Spleen (tissue), 11 donors: ENCODE measurements around the gene TYK2. TPM values are rescaled to one million over a fixed set of nuclear protein-coding genes. Genes with fewer than 3 reads are reported as not detected.

Experiments used
- DNase-seq: peaks from one replicate; pipeline ENCODE4 v3.0.0-alpha.2; 2020
- H3K27ac ChIP-seq, 8 donors: fragments of 200-600 bp; sonication (generic) in 7 of 8; 1 replicate in 4 of 8; 2 replicates in 4 of 8; pipeline versions ENCODE4 v1.5.0 to v1.8.0; 2016 to 2021; ENCODE audit warnings: inconsistent platforms in 4 of 8, mild to moderate bottlenecking in 4 of 8, moderate library complexity in 1 of 8
- H3K27me3 ChIP-seq, 7 donors: fragments of 200-600 bp; sonication (generic) in 6 of 7; replicated peaks in 1 of 7; 1 replicate in 4 of 7; 2 replicates in 3 of 7; pipeline versions ENCODE4 v1.5.0 to v1.8.0; 2016 to 2021; ENCODE audit warnings: inconsistent platforms in 3 of 7, mild to moderate bottlenecking in 1 of 7
- H3K36me3 ChIP-seq, 6 donors: fragments of 200-600 bp; sonication (generic) in 5 of 6; 1 replicate in 4 of 6; 2 replicates in 2 of 6; pipeline versions ENCODE4 v1.5.0 to v1.8.0; 2016 to 2021; ENCODE audit warnings: inconsistent platforms in 2 of 6
- H3K4me1 ChIP-seq, 6 donors: fragments of 200-600 bp; sonication (generic) in 5 of 6; 1 replicate in 3 of 6; 2 replicates in 3 of 6; pipeline versions ENCODE4 v1.5.0 to v1.8.0; 2016 to 2021; ENCODE audit warnings: inconsistent platforms in 3 of 6
- H3K4me3 ChIP-seq, 8 donors: fragments of 200-600 bp; sonication (generic) in 7 of 8; 1 replicate in 4 of 8; 2 replicates in 4 of 8; pipeline versions ENCODE4 v1.5.0 to v1.8.0; 2016 to 2021; ENCODE audit warnings: inconsistent platforms in 4 of 8, mild to moderate bottlenecking in 4 of 8, moderate library complexity in 2 of 8
- H3K9me3 ChIP-seq, 8 donors: fragments of 200-600 bp; sonication (generic) in 7 of 8; 1 replicate in 4 of 8; 2 replicates in 4 of 8; pipeline versions ENCODE4 v1.5.0 to v1.8.0; 2016 to 2021; ENCODE audit warnings: inconsistent platforms in 4 of 8
- CTCF ChIP-seq, 11 experiments: fragments of 200-600 bp in 7 of 11; fragments of 450-650 bp in 4 of 11; sonication (generic) in 4 of 11; IDR thresholded peaks in 8 of 11; conservative IDR thresholded peaks in 3 of 11; 1 replicate in 7 of 11; 2 replicates in 4 of 11; pipeline versions ENCODE4 v1.4.0 to v1.8.0; 2016 to 2021; ENCODE audit warnings: antibody characterized with exemption in 11 of 11, inconsistent platforms in 4 of 11, mild to moderate bottlenecking in 1 of 11
- POLR2A ChIP-seq, 3 donors: fragments of 450-650 bp; IDR thresholded peaks; one replicate each; pipeline ENCODE4 v1.5.1; 2017; ENCODE audit warnings: antibody characterized with exemption in 3 of 3, mild to moderate bottlenecking in 1 of 3
- POLR2AphosphoS5 ChIP-seq, 3 donors: sonication (generic); formaldehyde crosslinking; IDR thresholded peaks; one replicate each; pipeline ENCODE4 v1.5.1; 2017; ENCODE audit warnings: antibody characterized with exemption in 3 of 3
- WGBS, 5 donors: extraction: QIAGEN DNeasy Blood & Tissue Kit in 3 of 5; methylation state at CpG; one replicate each; pipeline versions ENCODE4 v1.1.5 to v1.1.7; 2013 to 2018; 5-methylcytosine and 5-hydroxymethylcytosine counted together
- intact Hi-C: fragments of 100-400 bp; cut with DNase I; formaldehyde crosslinking; loops from one replicate; pipeline ENCODE4 v1.15.0; 2023; ENCODE audit warnings: low total_unique reads
- polyA plus RNA-seq, 3 donors: library from polyadenylated mRNA; stranded (reverse); fragments of 200-250 nt; gene quantifications; one replicate each; pipeline ENCODE4 v1.2.1, GENCODE V29; 2013
- total RNA-seq, 7 donors: library from RNA; depleted of rRNA in 3 of 7; stranded (reverse); fragments of >200 nt in 3 of 7; fragmentation: NEBNext Ultra II Directional in 4 of 7; extraction: Animal tissue kit (Norgen Biotek cat#: 25700) in 4 of 7; gene quantifications; one replicate each; pipeline versions ENCODE4 v1.1.0 to v1.2.1, GENCODE V29; 2016 to 2021
- donor health status: healthy with polysubstance abuse.
- donor health status: DM: no; HTN: no; CAD: no; lungs with moderate emphysema.
- donor health status: DM: no; HTN: no; CAD: no.
- donor health status: Bipolar disorder and iron deficiency.
- donor health status: healthy.
- donor health status: DM: no; HTN: no; CAD: no.
- donor health status: DM: yes; HTN: yes; CAD: no.

The TYK2 gene
- total and polyA plus RNA-seq, 10 donors: 159 to 422 (median 251) TPM

- intact Hi-C loops: no loop called here
- Histone ChIP-seq H3K4me1 (peaks cover 14 to 53% (median 29%) of the 10 kb centered on the region in 6 donors), H3K4me3 (no peak overlapping the region), H3K27ac (no peak overlapping the region), H3K36me3 (peaks cover 0 to 94% (median 54%) of the 10 kb centered on the region in 6 donors), H3K27me3 (no peaks in the 10 kb centered on the region), H3K9me3 (no peaks in the 10 kb centered on the region)
- DNase-seq: no peak
- 78 to 87% (median 80%) methylated on average over 23 to 24 of the region's 24 CpGs for WGBS, 5 donors
- peak in 1 of 3 donors; percentile 30 for TF ChIP-seq POLR2AphosphoS5 (IDR thresholded peaks at IDR 0.05)
- no peak for TF ChIP-seq CTCF (IDR thresholded peaks at IDR 0.05 in 8 of 11, conservative IDR thresholded peaks at IDR 0.05 in 3 of 11)
These were observed 15.5 kb upstream of the TYK2 start for GRCh38 chr19:10395917-10396316.

GRCh38 chr19:10395436-10395835, 15.1 kb upstream of the TYK2 start:
- DNase-seq: no peak
- Histone ChIP-seq H3K36me3 (peaks cover 0 to 98% (median 56%) of the 10 kb centered on the region in 6 donors), H3K27me3 (no peaks in the 10 kb centered on the region), H3K4me3 (no peak overlapping the region), H3K4me1 (peaks cover 9 to 53% (median 24%) of the 10 kb centered on the region in 6 donors), H3K27ac (no peak overlapping the region), H3K9me3 (no peaks in the 10 kb centered on the region)
- WGBS, 5 donors: 90 to 96% (median 95%) methylated on average over 26 of the region's 26 CpGs
- intact Hi-C loops: no loop called here
- TF ChIP-seq POLR2A (IDR thresholded peaks at IDR 0.05): no peak
- peak in 1 of 3 donors; percentile 20 for TF ChIP-seq POLR2AphosphoS5 (IDR thresholded peaks at IDR 0.05)

DNA sequence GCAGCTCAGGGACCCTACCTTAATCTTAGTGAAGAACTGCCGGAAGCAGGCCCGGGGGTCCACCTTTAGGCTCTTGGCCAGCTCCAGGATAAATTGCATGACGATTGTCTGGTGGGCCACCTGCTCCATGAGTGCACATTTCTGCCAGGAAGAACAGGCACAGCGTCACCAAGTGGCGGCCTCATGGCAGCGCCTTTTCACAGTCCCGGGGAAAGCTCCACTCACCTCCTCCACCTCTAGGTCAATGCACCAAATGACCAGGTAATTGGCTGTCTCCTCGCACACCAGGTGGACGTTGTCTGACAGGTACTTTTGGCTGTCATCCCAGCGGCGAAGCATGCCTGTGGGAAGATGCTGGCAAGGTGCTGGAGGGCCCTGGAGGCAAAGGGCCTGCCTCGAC, 14.6 kb upstream of the TYK2 start:
- intact Hi-C loops: no loop called here
- no peak overlapping the region for H3K4me3 ChIP-seq
- WGBS, 5 donors: 89 to 97% (median 94%) methylated on average over 9 to 12 of the region's 12 CpGs
- H3K36me3 ChIP-seq: peaks cover 0 to 98% (median 56%) of the 10 kb centered on the region in 6 donors
- no peaks in the 10 kb centered on the region for H3K27me3 ChIP-seq
- H3K4me1 ChIP-seq: peaks cover 8 to 53% (median 20%) of the 10 kb centered on the region in 6 donors
- DNase-seq: no peak
- H3K27ac ChIP-seq: no peak overlapping the region
- no peak for TF ChIP-seq POLR2AphosphoS5 (IDR thresholded peaks at IDR 0.05)
- TF ChIP-seq CTCF (IDR thresholded peaks at IDR 0.05 in 8 of 11, conservative IDR thresholded peaks at IDR 0.05 in 3 of 11): no peak
- TF ChIP-seq POLR2A (IDR thresholded peaks at IDR 0.05): no peak
- H3K9me3 ChIP-seq: no peaks in the 10 kb centered on the region

DNA sequence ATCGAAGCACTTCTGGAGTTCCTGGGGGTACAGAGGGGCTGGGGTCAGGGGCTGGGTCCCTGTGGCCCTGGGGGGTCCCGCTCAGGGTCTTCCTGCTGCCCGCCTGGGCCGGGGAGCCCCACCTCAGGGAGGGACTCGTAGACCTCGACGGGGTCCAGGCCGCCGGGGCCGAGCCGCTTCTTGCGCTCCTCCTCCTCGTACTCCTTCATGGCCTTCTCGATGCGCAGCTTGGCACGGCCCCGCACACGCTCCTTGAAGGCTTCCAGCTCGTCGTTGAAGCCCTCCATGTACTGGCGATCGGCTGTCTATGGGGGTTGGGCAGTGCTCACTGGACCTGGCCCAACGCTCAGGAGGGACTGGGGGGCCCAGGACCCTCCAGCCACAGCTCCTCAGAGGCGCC, 12.8 kb upstream of the TYK2 start:
- Histone ChIP-seq H3K4me3 (no peak overlapping the region), H3K4me1 (peaks cover 0 to 52% (median 16%) of the 10 kb centered on the region in 6 donors), H3K27ac (no peak overlapping the region), H3K27me3 (no peaks in the 10 kb centered on the region), H3K36me3 (peaks cover 0 to 80% (median 56%) of the 10 kb centered on the region in 6 donors), H3K9me3 (no peaks in the 10 kb centered on the region)
- no peak for DNase-seq
- WGBS, 5 donors: 92 to 95% (median 93%) methylated on average over 22 to 24 of the region's 24 CpGs
- intact Hi-C loops: no loop called here
- peak in 1 of 3 donors; percentile 27 for TF ChIP-seq POLR2AphosphoS5 (IDR thresholded peaks at IDR 0.05)
- no peak for TF ChIP-seq POLR2A (IDR thresholded peaks at IDR 0.05)

DNA sequence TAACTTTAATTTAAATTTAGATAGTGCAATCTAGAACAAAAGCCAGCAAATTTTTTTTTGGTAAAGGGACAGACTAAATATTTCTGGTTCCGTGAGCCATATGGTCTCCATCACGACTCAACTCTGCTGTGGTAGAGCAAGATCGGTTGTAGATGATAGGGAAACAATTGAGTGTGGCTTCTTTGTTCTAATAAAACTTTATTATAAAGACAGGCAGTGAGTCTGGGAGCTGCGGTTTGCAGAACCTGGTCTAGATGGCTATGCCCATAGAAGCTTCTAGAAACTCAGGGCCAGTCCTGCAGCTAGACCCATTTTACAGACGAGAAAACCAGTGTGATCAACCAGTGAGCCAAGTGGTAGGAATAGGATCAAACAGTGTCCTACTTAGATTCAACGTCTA, 11.7 kb upstream of the TYK2 start:
- no peaks in the 10 kb centered on the region for H3K9me3 ChIP-seq
- H3K27me3 ChIP-seq: no peaks in the 10 kb centered on the region
- H3K4me3 ChIP-seq: no peak overlapping the region
- WGBS, 5 donors: 84 to 95% (median 88%) methylated on average over 6 of the region's 6 CpGs
- H3K36me3 ChIP-seq: peaks cover 0 to 71% (median 56%) of the 10 kb centered on the region in 6 donors
- intact Hi-C loops: no loop called here
- peaks cover 0 to 42% (median 10%) of the 10 kb centered on the region in 6 donors for H3K4me1 ChIP-seq
- TF ChIP-seq CTCF (IDR thresholded peaks at IDR 0.05 in 8 of 11, conservative IDR thresholded peaks at IDR 0.05 in 3 of 11): no peak
- no peak overlapping the region for H3K27ac ChIP-seq
- DNase-seq: no peak
